Measurements from ENCODE around the gene PREX1.

GRCh38 chr20:48629069-48629959 is 198.5 kb downstream of the PREX1 start:
- TF ChIP-seq, protein P1, sequence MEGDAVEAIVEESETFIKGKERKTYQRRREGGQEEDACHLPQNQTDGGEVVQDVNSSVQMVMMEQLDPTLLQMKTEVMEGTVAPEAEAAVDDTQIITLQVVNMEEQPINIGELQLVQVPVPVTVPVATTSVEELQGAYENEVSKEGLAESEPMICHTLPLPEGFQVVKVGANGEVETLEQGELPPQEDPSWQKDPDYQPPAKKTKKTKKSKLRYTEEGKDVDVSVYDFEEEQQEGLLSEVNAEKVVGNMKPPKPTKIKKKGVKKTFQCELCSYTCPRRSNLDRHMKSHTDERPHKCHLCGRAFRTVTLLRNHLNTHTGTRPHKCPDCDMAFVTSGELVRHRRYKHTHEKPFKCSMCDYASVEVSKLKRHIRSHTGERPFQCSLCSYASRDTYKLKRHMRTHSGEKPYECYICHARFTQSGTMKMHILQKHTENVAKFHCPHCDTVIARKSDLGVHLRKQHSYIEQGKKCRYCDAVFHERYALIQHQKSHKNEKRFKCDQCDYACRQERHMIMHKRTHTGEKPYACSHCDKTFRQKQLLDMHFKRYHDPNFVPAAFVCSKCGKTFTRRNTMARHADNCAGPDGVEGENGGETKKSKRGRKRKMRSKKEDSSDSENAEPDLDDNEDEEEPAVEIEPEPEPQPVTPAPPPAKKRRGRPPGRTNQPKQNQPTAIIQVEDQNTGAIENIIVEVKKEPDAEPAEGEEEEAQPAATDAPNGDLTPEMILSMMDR (IDR thresholded peaks at IDR 0.05 in 4 of 5, conservative IDR thresholded peaks at IDR 0.05 in 1 of 5), result no peak
- TF ChIP-seq POLR2A (IDR thresholded peaks at IDR 0.05), result no peak

Data from gastrocnemius medialis (tissue), 4 donors.